HepG2 (cell line): ENCODE measurements around the gene ATAD2B. TPM values are rescaled to one million over a fixed set of nuclear protein-coding genes. Genes with fewer than 3 reads are reported as not detected.

Experiments used
- HNRNPL ChIP-seq: fragments of 200-400 bp; formaldehyde crosslinking; IDR thresholded peaks from 2 replicates; pipeline ENCODE4 v1.6.1; 2017; ENCODE audit warnings: mild to moderate bottlenecking, low read depth, low read length
- KAT8 ChIP-seq: IDR thresholded peaks from 2 replicates; pipeline ENCODE4 v1.6.1; 2016; ENCODE audit warnings: missing genetic modification reagents, missing compliant biosample characterization
- MBNL3 ChIP-seq: fragments of 250-450 bp; sonication (Bioruptor Pico); conservative IDR thresholded peaks from 2 replicates; pipeline ENCODE4 v1.8.0; 2022; ENCODE audit warnings: mild to moderate bottlenecking, inconsistent platforms
- PHF5A ChIP-seq: IDR thresholded peaks from one replicate; pipeline ENCODE4 v1.6.1; 2018; ENCODE audit warnings: low read depth, missing genetic modification reagents; ENCODE audit not compliant: unreplicated experiment
- TBX3 ChIP-seq: fragments of 450-650 bp; IDR thresholded peaks from 2 replicates; pipeline ENCODE4 v1.6.1; 2017; ENCODE audit warnings: antibody characterized with exemption, mild to moderate bottlenecking, inconsistent platforms, borderline replicate concordance
- TGIF2 ChIP-seq: IDR thresholded peaks from 2 replicates; pipeline ENCODE4 v1.6.1; 2016; ENCODE audit warnings: control low read depth, missing compliant biosample characterization
- ZNF510 ChIP-seq: sonication (generic); formaldehyde crosslinking; IDR thresholded peaks from 2 replicates; pipeline ENCODE4 v1.4.0; 2020; ENCODE audit warnings: low read depth, mild to moderate bottlenecking, missing genetic modification reagents
- polyA plus RNA-seq, 8 experiments: library from polyadenylated mRNA; depleted of rRNA in 3 of 8; stranded (reverse) in 7 of 8; unstranded in 1 of 8; fragments of >200 nt; fragmentation: Illumina TruSeq in 4 of 8; extraction: Trizol in 4 of 8; gene quantifications; 2 replicates each; pipeline versions ENCODE4 v1.2.1 to v1.2.3, GENCODE V29; 2011 to 2016; ENCODE audit warnings: low read depth in 4 of 8, missing spikeins in 1 of 8, mixed read lengths in 1 of 8; ENCODE audit not compliant: insufficient read depth in 1 of 8
- total RNA-seq, 5 experiments: library from RNA; depleted of rRNA; stranded (reverse); fragments of >200 nt; fragmentation: Illumina TruSeq; extraction: Trizol; gene quantifications; 2 replicates each; pipeline ENCODE4 v1.2.3, GENCODE V29; 2016; ENCODE audit warnings: low read depth in 1 of 5
- TF ChIP-seq, protein P1 (sequence below): sonication (generic); formaldehyde crosslinking; IDR thresholded peaks from 2 replicates; pipeline ENCODE4 v1.8.1; 2022; ENCODE audit warnings: low read depth, mild to moderate bottlenecking, missing genetic modification reagents
- TF ChIP-seq, protein P2 (sequence below): sonication (generic); formaldehyde crosslinking; IDR thresholded peaks from 2 replicates; pipeline ENCODE4 v1.4.0; 2020; ENCODE audit warnings: missing genetic modification reagents
- TF ChIP-seq, protein P3 (sequence below): sonication (generic); formaldehyde crosslinking; IDR thresholded peaks from 2 replicates; pipeline ENCODE4 v1.4.0; 2020; ENCODE audit warnings: missing genetic modification reagents, mild to moderate bottlenecking, borderline replicate concordance
- TF ChIP-seq, protein P4 (sequence below): sonication (generic); formaldehyde crosslinking; conservative IDR thresholded peaks from 2 replicates; pipeline ENCODE4 v1.5.0; 2020; ENCODE audit warnings: missing genetic modification reagents
- TF ChIP-seq, protein P5 (sequence below): IDR thresholded peaks from 2 replicates; pipeline ENCODE4 v1.6.1; 2016; ENCODE audit warnings: control low read depth
- TF ChIP-seq, protein P6 (sequence below): sonication (generic); formaldehyde crosslinking; IDR thresholded peaks from 2 replicates; pipeline ENCODE4 v1.5.1; 2020; ENCODE audit warnings: missing genetic modification reagents, mild to moderate bottlenecking, borderline replicate concordance

Gene ATAD2B
- total and polyA plus RNA-seq, 2 of the 13 experiments (the other 11 are each of a cell fraction or from before 2014, with no cell fraction given), result 5.3 to 22.2 TPM

DNA sequence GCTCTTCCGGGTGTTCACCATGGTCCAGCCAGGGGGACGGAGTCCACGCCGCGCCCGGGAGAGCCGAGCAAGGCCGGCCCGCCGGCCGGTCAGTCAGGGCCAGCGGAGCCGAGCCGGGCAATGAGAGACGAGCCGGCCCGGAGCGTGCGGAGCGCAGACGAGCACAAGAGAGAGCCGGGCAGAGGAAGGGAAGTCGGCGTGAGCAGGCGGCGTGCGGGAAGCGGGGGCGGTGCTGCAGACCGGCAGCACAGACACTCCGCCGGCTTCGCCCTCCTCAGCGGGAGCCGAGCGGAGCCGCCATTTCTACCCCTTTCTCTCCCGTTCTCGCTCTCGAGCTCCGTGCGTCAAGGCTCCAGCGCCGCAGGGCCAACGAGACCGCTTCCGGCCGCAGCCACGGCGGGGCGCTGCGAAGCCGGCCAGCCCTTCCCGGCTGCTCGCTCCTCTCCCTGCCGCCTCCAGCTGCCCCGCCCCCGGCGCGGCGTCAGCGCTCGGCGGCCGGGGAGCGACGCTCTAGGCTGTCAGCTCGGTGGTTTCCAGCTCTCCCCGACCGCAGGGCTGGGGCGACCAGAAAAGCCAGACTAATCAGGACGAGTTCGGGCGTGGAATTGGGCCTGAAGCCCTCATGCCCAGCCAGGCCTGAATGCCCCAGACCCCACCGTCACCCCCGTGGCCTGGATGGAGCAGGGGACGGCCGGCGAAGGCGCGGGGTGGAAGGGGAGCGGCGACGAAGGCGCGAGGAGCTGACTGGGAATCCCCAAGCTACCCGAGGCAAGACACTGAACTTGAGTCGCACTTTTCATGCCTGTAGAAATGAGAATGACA is at the start of gene ATAD2B (continued):
- TF ChIP-seq, protein P1, sequence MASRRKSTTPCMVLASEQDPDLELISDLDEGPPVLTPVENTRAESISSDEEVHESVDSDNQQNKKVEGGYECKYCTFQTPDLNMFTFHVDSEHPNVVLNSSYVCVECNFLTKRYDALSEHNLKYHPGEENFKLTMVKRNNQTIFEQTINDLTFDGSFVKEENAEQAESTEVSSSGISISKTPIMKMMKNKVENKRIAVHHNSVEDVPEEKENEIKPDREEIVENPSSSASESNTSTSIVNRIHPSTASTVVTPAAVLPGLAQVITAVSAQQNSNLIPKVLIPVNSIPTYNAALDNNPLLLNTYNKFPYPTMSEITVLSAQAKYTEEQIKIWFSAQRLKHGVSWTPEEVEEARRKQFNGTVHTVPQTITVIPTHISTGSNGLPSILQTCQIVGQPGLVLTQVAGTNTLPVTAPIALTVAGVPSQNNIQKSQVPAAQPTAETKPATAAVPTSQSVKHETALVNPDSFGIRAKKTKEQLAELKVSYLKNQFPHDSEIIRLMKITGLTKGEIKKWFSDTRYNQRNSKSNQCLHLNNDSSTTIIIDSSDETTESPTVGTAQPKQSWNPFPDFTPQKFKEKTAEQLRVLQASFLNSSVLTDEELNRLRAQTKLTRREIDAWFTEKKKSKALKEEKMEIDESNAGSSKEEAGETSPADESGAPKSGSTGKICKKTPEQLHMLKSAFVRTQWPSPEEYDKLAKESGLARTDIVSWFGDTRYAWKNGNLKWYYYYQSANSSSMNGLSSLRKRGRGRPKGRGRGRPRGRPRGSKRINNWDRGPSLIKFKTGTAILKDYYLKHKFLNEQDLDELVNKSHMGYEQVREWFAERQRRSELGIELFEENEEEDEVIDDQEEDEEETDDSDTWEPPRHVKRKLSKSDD (CRISPR knock-in tag), result peak; percentile 92
- TF ChIP-seq TGIF2 (CRISPR knock-in tag), result no peak; the same call in none of the 2 replicates
- no peak for TF ChIP-seq TBX3
- TF ChIP-seq, protein P2, sequence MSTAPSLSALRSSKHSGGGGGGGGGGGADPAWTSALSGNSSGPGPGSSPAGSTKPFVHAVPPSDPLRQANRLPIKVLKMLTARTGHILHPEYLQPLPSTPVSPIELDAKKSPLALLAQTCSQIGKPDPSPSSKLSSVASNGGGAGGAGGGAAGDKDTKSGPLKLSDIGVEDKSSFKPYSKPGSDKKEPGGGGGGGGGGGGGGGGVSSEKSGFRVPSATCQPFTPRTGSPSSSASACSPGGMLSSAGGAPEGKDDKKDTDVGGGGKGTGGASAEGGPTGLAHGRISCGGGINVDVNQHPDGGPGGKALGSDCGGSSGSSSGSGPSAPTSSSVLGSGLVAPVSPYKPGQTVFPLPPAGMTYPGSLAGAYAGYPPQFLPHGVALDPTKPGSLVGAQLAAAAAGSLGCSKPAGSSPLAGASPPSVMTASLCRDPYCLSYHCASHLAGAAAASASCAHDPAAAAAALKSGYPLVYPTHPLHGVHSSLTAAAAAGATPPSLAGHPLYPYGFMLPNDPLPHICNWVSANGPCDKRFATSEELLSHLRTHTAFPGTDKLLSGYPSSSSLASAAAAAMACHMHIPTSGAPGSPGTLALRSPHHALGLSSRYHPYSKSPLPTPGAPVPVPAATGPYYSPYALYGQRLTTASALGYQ (CRISPR knock-in tag), result peak; percentile 33; the same call in 1 of the 2 replicates
- TF ChIP-seq, protein P3, sequence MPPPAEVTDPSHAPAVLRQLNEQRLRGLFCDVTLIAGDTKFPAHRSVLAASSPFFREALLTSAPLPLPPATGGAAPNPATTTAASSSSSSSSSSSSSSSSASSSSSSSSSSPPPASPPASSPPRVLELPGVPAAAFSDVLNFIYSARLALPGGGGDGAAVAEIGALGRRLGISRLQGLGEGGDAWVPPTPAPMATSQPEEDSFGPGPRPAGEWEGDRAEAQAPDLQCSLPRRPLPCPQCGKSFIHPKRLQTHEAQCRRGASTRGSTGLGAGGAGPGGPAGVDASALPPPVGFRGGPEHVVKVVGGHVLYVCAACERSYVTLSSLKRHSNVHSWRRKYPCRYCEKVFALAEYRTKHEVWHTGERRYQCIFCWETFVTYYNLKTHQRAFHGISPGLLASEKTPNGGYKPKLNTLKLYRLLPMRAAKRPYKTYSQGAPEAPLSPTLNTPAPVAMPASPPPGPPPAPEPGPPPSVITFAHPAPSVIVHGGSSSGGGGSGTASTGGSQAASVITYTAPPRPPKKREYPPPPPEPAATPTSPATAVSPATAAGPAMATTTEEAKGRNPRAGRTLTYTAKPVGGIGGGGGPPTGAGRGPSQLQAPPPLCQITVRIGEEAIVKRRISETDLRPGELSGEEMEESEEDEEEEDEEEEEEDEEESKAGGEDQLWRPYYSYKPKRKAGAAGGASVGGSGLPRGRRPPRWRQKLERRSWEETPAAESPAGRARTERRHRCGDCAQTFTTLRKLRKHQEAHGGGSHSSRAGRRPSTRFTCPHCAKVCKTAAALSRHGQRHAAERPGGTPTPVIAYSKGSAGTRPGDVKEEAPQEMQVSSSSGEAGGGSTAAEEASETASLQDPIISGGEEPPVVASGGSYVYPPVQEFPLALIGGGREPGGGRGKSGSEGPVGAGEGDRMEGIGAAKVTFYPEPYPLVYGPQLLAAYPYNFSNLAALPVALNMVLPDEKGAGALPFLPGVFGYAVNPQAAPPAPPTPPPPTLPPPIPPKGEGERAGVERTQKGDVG (CRISPR knock-in tag), result no peak; the same call in 1 of the 2 replicates
- TF ChIP-seq PHF5A (CRISPR knock-in tag), result peak; percentile 95
- TF ChIP-seq, protein P4, sequence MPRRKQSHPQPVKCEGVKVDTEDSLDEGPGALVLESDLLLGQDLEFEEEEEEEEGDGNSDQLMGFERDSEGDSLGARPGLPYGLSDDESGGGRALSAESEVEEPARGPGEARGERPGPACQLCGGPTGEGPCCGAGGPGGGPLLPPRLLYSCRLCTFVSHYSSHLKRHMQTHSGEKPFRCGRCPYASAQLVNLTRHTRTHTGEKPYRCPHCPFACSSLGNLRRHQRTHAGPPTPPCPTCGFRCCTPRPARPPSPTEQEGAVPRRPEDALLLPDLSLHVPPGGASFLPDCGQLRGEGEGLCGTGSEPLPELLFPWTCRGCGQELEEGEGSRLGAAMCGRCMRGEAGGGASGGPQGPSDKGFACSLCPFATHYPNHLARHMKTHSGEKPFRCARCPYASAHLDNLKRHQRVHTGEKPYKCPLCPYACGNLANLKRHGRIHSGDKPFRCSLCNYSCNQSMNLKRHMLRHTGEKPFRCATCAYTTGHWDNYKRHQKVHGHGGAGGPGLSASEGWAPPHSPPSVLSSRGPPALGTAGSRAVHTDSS (CRISPR knock-in tag), result 0 out of 2 replicates have a peak, but pooled peaks have one; percentile 79
- no peak for TF ChIP-seq MBNL3 (CRISPR knock-in tag)
- peak; percentile 84 for TF ChIP-seq KAT8
- TF ChIP-seq, protein P5, sequence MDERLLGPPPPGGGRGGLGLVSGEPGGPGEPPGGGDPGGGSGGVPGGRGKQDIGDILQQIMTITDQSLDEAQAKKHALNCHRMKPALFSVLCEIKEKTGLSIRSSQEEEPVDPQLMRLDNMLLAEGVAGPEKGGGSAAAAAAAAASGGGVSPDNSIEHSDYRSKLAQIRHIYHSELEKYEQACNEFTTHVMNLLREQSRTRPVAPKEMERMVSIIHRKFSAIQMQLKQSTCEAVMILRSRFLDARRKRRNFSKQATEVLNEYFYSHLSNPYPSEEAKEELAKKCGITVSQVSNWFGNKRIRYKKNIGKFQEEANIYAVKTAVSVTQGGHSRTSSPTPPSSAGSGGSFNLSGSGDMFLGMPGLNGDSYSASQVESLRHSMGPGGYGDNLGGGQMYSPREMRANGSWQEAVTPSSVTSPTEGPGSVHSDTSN (CRISPR knock-in tag), result no peak
- peak; percentile 15; the same call in 1 of the 2 replicates for TF ChIP-seq HNRNPL
- TF ChIP-seq, protein P6, sequence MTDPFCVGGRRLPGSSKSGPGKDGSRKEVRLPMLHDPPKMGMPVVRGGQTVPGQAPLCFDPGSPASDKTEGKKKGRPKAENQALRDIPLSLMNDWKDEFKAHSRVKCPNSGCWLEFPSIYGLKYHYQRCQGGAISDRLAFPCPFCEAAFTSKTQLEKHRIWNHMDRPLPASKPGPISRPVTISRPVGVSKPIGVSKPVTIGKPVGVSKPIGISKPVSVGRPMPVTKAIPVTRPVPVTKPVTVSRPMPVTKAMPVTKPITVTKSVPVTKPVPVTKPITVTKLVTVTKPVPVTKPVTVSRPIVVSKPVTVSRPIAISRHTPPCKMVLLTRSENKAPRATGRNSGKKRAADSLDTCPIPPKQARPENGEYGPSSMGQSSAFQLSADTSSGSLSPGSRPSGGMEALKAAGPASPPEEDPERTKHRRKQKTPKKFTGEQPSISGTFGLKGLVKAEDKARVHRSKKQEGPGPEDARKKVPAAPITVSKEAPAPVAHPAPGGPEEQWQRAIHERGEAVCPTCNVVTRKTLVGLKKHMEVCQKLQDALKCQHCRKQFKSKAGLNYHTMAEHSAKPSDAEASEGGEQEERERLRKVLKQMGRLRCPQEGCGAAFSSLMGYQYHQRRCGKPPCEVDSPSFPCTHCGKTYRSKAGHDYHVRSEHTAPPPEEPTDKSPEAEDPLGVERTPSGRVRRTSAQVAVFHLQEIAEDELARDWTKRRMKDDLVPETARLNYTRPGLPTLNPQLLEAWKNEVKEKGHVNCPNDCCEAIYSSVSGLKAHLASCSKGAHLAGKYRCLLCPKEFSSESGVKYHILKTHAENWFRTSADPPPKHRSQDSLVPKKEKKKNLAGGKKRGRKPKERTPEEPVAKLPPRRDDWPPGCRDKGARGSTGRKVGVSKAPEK (CRISPR knock-in tag), result no peak
- TF ChIP-seq ZNF510 (CRISPR knock-in tag), result peak; percentile 71; the same call in 1 of the 2 replicates
